PC-9 (cell line): ENCODE measurements around the gene NINJ1.

Experiments used
- EZH2 ChIP-seq: fragments of 200-600 bp; sonication (generic); IDR thresholded peaks from 2 replicates; pipeline ENCODE4 v1.8.0; 2017; ENCODE audit warnings: antibody characterized with exemption, low read depth
- TF ChIP-seq, protein P1 (sequence below): fragments of 200-600 bp; sonication (generic); conservative IDR thresholded peaks from 2 replicates; pipeline ENCODE4 v1.6.1; 2017; ENCODE audit warnings: mixed run types, antibody characterized with exemption, mild to moderate bottlenecking, moderate library complexity

DNA sequence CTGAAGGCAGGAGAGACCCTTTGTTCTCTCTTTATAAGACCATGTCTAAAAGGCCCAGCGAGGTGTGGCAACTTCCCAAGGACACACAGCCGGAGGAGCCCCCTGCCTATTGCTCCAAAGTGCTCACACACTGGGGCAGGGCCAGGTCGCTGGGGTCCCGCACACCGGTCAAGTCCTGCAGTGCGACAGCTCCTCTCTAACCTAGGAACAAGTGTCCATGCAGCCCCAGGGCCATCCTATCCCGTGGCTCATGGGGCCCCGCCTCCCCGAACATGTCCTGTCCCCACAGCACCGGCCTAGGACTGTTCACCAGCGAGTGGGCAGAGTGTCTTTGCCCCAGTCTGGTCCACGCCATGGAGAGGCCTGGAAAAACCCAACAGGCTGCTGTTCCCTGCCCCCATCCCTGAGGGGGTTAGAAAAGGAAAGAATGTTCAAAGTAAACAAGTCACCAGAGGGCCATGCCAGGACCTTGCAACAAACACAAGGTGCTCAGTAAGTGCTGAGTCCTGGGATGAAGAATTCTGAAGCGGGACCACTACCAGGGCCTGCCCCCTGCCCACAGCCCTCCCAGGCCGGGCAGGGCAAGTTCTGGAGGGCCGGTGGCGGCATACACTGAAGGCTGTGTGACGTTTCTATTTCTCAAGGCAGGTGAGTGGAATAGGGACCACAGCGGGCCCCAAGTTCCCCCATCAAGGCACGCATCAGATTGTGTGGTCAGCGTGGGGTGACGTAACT, 938 bp downstream of the NINJ1 start:
- TF ChIP-seq, protein P1, sequence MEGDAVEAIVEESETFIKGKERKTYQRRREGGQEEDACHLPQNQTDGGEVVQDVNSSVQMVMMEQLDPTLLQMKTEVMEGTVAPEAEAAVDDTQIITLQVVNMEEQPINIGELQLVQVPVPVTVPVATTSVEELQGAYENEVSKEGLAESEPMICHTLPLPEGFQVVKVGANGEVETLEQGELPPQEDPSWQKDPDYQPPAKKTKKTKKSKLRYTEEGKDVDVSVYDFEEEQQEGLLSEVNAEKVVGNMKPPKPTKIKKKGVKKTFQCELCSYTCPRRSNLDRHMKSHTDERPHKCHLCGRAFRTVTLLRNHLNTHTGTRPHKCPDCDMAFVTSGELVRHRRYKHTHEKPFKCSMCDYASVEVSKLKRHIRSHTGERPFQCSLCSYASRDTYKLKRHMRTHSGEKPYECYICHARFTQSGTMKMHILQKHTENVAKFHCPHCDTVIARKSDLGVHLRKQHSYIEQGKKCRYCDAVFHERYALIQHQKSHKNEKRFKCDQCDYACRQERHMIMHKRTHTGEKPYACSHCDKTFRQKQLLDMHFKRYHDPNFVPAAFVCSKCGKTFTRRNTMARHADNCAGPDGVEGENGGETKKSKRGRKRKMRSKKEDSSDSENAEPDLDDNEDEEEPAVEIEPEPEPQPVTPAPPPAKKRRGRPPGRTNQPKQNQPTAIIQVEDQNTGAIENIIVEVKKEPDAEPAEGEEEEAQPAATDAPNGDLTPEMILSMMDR: no peak
- no peak for TF ChIP-seq EZH2
